ENCODE measurements around the gene CCDC141. TPM values are rescaled to one million over a fixed set of nuclear protein-coding genes. Genes with fewer than 3 reads are reported as not detected.

CCDC141 gene
- total RNA-seq, 1 experiment from 2014 or later, result 4.0 TPM

GRCh38 chr2:178882666-178883440 is 167.1 kb downstream of the CCDC141 start:
- no peak for DNase-seq (ENCODE audit: extremely low read depth, low read depth)

DNA sequence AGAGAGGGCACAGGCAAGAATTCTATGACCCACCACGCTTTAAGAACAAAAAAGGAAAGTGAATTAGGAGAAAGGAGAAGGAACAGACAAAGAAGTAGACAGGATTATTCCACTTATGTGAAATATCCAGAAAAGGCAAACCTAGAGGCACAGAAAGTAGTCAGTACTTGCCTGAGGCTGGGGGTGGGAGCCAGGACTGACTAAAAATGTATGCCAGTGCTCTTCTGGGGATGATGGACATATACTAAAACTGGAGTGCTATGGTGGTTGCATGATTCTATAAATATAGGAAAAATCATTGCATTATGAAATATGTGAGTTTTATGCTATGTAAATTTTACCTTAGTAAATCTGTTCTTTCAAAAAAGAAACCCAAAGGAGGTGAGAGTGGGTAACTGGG is 168.9 kb downstream of the CCDC141 start:
- DNase-seq (ENCODE audit: extremely low read depth, low read depth), result no peak

DNA sequence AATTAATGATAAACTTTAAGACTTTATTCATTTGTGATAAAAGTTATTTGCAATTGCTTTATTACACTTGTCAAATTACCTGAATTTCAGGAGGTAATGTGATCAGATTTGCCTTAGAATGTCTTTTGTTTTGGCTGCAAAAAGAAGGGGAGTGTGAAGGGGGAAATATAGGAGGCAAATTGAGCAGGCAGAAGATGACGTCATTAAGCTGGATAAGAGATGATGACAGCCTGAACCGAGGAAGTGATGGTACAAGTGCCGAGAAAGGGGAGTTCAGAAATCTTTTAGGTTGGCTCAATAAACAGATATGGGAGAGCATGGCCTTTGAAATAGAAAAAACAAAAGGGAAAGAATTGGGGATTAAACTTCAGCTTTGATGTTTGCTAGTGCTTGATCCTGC is 169.7 kb downstream of the CCDC141 start:
- no peak for DNase-seq (ENCODE audit: extremely low read depth, low read depth)

- DNase-seq (ENCODE audit: extremely low read depth, low read depth), result no peak
These were observed 172.1 kb downstream of the CCDC141 start for GRCh38 chr2:178877874-178878273.

DNA sequence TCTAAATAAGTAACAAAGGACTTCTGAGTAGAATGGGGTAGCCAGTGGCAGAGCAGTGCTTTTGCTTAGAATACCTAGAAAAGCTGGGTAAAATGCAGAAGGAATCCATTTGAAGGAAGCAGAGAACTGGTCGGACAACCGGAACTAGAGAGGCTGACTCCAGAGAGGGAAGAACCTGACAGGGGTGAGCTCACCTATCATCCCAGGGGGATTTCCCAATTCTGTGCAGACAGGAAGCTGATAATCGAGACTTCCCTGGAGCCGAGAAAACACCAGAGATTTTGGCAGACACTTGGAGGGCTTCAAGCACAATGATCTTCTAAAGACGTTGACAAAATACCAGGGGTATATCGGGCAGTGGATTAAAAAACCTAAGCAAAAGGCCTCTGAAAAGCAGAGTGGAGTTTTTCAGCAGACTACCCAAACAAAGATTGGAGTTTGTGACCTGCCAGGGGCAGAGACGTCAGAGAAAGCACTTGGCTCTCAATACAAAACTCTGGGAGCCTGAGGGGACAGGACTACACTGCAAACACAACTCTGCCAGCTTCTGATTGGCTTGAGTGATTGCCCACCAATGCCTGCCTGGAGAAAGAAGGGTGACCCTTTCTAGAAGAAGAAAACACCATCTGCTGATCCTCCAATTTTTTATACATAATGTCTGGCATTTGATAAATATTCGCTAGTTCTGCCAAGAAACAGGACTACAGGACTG is 175.3 kb downstream of the CCDC141 start:
- DNase-seq (ENCODE audit: extremely low read depth, low read depth), result no peak

GRCh38 chr2:178873912-178874311 is 176.0 kb downstream of the CCDC141 start:
- DNase-seq (ENCODE audit: extremely low read depth, low read depth), result no peak

GRCh38 chr2:178871536-178871935 is 178.4 kb downstream of the CCDC141 start:
- no peak for DNase-seq (ENCODE audit: extremely low read depth, low read depth)

- no peak for DNase-seq (ENCODE audit: extremely low read depth, low read depth)
These were observed 179.2 kb downstream of the CCDC141 start for GRCh38 chr2:178870703-178871102.

GRCh38 chr2:178865999-178866398 is 183.9 kb downstream of the CCDC141 start:
- no peak for DNase-seq (ENCODE audit: extremely low read depth, low read depth)

DNA sequence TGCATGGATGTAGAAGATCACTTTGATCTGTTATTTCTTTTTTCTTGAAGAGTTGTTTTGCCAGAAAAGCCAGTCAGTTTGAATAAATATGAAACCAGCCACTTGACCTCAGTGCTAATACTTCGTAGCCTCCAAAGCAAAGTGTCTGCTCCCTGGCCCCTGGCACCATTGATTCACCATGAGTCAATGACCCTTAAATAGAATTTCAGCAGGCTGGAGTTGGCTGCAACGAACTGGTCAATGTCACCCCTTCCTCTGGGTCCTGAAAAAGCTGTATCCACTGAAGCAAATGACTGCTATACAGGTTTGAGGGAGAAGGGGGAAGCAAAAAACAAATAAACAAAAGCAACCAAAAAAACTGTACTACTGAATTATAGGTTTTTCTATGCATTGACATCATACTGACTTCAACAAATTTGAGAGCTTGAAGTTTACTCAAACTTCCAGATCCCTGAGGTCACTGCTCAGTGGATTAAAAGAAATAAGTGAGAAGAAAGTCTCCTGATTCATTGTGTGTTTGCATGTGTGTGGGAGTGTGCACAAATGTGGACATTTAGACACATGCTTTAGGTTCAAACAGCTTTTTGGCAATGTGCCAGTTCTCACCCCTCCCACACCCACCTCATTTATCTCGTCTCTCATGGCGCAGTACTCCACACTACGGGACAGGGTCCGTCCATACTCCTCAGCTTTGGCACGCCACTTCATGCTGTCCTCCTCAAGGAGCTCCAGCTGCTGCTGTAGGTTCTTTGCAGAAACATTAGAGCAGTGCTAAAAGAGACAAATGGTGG is 184.6 kb downstream of the CCDC141 start:
- no peak for DNase-seq (ENCODE audit: extremely low read depth, low read depth)

DNA sequence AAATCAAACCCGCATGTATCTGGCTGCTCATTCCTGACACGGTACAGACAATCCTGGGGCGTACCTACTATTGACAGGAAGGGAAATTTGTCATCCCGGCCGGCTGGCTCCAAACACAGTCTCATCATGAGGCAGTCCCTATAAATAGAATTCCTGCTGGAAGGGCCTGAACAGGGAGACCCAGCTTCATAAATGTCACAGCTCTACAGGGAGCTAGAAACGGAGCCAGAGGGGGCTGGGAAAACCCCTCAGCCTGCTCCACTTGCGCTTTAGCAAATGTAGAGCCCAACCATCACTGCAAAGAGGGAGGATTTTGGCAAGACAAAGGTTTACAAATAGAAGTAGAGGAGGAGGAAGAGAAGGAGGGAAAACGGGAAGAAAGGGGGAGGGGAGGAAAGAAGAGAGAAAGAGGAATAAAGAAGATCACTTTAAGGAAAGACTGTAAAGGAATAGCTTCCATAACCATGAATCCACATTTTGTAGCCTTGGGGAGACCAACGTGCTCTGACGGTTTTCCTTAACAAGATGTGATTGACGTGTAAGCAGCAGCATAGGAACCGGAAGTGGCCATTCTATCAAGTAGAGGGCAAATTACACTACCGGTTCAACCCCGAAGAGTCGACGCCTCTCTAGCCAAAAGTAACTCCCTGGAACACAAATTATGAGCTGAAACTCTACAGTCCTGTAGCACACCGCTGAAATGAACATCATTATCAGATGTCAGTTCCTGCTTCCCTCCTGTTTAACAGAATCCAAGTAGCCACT is 185.9 kb downstream of the CCDC141 start:
- DNase-seq (ENCODE audit: extremely low read depth, low read depth), result no peak

GRCh38 chr2:178863130-178863855 is 186.6 kb downstream of the CCDC141 start:
- DNase-seq (ENCODE audit: extremely low read depth, low read depth), result no peak

DNA sequence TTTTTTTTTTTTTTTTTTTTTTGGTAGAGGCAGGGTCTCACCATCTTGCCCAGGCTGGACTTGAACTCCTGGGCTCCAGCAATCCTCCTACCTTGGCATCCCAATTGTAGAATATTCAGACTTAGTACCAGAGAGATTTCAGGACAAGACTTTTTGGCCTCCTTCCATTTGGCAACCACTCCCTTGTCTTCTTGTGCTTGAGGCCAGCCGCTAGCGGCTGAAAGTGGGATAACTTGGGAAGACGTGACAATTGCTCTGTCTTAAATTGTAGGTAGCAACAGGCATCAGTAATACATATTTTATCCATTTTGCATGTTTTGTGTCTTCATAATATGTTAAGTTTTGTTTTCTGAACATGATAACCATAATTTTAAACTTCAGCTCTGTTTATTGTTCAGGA is 189.4 kb downstream of the CCDC141 start:
- DNase-seq (ENCODE audit: extremely low read depth, low read depth), result no peak

- DNase-seq (ENCODE audit: extremely low read depth, low read depth), result no peak
These were observed 190.2 kb downstream of the CCDC141 start for GRCh38 chr2:178859730-178860129.

DNA sequence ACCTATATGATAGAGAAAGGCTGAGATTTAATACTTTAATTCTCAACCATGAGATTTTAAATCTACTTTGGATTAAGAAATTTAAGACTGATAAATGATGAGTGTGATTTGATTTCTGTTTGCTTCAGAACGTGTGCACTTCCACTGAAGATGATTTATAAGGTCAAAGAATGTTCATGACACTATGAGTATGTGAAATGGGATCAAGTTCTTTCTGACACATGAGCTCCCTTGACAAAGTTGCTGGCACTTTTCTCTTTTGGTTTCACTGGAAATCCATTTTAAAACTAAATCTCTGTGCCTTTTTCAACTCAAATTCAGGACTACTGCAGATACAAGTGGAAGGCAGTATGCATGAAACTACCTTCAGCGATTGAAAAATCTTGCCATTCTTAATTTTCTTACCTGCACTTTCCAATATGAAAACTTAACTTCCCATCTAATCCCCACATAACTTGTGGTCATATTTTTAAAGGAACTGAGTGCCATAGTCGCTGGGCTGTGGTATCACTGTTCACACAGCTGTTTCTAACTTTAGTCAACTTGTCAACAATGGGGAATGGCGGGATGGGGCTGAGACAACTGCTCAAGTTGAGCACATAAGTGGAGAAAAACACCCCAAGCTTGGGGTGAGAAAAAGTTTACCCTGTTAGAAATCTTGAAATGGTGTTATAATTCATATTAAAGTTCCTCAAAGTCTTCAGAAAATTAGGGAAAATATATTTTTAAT is 190.9 kb downstream of the CCDC141 start:
- DNase-seq (ENCODE audit: extremely low read depth, low read depth), result no peak

DNA sequence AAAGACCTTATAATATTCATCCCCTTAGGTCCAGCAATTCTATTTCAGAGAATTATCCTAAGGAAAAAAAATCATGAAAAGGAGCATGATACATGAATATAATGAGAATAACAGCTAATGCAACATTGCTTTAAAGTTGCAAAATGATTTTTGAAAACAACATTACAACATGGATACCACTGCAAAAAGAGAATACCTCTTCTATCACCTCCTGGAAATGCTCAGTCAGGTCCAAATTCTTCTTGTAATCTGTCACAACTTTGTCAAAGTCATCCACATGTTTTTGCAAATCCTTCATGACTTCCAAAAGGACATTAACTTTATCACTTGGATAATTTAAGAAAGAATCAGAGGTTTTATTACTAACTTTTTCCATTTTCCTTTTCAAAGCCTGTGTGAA is 194.8 kb downstream of the CCDC141 start:
- no peak for DNase-seq (ENCODE audit: extremely low read depth, low read depth)

- DNase-seq (ENCODE audit: extremely low read depth, low read depth), result no peak
These were observed 201.6 kb downstream of the CCDC141 start for GRCh38 chr2:178848335-178848734.

GRCh38 chr2:178846458-178846802 is 203.5 kb downstream of the CCDC141 start:
- no peak for DNase-seq (ENCODE audit: extremely low read depth, low read depth)
